SW480 (cell line): ENCODE measurements around the gene FAM200A.
"Not testable (repeated sequence)": the region's sequence is repeated elsewhere in the genome, so short reads cannot be mapped to it uniquely, and the experiment has no call there.

ENCODE experiments used
- DNase-seq: peaks from one replicate; pipeline ENCODE4 v3.0.0-alpha.2; 2016; ENCODE audit warnings: low spot score

The FAM200A gene

GRCh38 chr7:99559175-99559915 lies 7.4 kb upstream of the FAM200A start:
- no peak for DNase-seq

DNA sequence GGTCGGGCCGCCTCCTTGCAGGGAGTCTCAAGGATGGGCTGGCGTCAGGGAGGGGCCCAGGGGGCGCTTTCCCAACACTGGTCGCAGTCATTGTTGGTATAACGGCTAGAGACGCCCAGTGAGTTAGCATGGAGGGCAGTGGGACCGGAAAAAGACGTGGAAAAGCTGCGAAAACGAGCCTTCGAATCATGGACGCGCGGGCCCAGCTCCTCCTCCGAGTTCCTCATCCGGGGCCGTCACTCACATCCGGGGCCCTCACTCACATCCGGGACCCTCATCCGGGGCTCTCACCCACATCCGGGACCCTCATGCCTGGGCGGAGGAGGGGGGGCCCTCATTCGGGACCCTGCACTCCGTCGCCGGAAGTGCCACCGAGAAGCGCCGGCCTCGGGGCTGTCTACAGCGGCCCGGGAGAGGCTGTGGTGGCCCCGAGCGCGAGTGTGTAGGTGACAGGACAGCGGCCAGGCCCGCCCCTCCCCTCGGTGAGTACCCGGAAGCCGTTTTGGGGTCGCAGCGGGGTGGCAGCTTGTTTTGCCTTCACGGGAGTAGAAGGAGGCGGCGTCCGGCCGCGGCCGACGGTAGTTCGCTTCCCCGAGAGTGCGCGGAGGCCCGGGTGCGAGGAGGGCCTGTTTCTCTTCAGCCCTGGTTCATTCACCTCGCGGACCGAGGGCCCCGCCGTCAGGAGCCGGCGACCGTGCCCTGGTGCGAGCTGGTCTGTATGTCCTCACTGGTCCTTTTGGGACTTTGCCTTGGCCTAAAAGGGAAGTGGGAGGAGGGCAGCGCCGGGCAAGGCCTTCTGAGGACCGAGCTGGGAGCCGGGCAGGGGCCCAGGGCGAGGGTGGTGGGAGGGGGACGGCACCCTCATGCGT lies 6.6 kb upstream of the FAM200A start, which contains the start of gene ZNF655:
Gene ZNF655, plus strand, starts transcription at position 337 of the 869 bp plus-strand sequence. CDS start 1,918 bp downstream, outside the sequence.
- DNase-seq: no peak

- DNase-seq: no peak
Observed at GRCh38 chr7:99557940-99558305, 6.0 kb upstream of the FAM200A start.

GRCh38 chr7:99557196-99557607 lies 5.3 kb upstream of the FAM200A start:
- no peak for DNase-seq

DNA sequence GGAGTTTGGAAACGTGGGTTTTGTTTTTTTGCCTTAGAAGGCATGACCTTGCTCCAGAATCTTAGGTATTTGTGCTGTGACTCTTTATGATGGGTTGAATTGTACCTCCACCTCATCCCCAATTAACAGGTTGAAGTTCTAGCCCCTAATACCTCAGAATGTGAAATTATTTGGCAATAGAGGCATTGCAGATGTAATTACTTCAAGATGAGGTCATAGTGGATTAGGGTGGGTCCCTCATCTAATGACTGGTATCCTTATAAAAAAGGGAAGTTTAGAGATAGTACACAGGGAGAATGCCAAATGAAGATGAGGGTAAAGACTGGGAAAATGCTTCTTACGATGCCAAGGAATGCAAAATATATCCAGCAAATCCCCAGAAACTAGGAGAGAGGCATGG lies 3.0 kb upstream of the FAM200A start:
- DNase-seq: no peak

GRCh38 chr7:99553039-99553438 lies 1.1 kb upstream of the FAM200A start:
- no peak for DNase-seq

GRCh38 chr7:99551334-99551733 lies 580 bp downstream of the FAM200A start:
- no peak for DNase-seq

GRCh38 chr7:99549545-99549944 lies 2.4 kb downstream of the FAM200A start:
- not testable (repeated sequence) for DNase-seq

DNA sequence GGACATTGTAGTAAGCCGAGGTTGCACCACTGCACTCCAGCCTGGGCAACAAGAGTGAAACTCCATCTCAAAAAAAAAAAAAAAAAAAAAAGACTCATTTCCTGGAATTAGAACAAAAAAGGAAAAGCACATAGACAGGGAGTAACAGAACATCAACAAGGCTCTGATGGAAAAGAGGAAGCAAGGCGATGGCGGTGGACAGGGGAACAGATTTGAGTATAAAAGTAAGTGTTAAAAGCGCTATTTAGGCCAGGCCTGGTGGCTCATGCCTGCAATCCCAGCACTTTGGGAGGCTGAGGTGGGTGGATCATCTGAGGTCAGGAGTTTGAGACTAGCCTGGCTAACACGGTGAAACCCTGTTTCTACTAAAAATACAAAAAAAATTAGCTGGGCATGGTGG lies 6.6 kb downstream of the FAM200A start:
- DNase-seq: not testable (repeated sequence)

DNA sequence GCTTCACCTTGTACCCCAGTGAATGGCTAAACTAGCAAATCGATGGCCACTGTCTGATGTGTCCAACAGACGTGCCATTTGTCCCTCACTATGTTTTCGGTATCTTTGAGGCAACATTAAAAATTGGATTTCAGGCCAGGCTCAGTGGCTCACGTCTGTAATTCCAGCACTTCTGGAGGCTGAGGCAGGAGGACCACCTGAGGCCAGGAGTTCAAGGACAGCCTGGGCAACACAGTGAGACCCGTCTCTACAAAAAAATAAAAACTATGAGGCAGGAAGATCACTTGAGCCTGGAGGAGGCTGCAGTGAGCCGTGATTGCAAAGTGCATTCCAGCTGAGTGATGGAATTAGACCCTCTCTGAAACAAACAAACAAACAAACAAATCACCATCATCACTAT lies 8.0 kb downstream of the FAM200A start:
- no peak for DNase-seq

GRCh38 chr7:99543081-99543671 lies 8.7 kb downstream of the FAM200A start:
- no peak for DNase-seq

GRCh38 chr7:99541212-99541611 lies 10.7 kb downstream of the FAM200A start:
- DNase-seq: no peak

DNA sequence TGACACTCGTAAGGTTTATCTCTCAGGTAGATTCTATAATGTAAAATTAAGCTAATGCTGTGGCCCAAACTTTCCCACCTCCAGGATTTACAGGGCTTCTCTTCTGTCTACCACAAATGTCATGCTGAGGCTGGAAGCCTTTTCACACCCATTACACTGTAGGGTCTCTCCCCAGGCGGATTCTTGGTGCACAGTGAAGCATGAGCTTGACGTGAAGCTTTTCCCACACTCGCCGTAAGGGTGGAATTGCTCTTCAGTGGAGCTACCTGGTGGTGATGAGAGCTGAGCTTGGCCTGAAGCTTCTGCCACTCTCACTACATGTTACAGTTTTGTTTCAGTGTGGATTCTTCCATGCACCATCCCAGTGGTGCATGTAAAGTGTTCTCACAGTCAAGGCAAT lies 11.4 kb downstream of the FAM200A start:
- no peak for DNase-seq

DNA sequence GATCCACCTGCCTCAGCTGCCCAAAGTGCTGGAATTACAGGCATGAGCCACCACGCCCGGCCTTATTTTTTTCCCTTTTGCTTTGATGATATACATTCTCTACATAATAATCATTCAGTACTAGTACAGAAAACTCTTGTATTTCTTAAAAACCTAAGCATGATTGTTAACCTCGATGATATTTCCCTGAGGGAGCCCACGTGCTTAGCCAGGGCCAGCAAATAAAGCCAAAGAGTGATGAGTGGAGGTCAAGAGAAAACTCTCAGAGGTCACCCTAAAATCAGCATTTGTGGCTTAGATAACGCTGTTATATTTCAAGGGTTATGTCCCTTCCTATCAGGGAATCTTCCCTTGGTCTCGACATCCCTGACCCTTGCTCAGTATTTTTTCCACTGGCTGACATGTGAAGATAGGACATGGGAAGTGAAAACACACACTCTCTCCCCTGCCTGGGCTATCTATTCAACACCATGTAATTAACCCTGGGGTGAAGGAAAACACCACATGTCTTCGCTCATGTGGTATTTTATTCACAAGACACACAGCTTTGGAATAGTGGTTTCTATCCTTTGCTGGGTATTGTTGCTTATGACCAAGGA lies 12.6 kb downstream of the FAM200A start:
- no peak for DNase-seq

GRCh38 chr7:99535667-99536066 lies 16.2 kb downstream of the FAM200A start:
- no peak for DNase-seq

GRCh38 chr7:99531354-99531765 lies 20.6 kb downstream of the FAM200A start:
- DNase-seq: no peak

DNA sequence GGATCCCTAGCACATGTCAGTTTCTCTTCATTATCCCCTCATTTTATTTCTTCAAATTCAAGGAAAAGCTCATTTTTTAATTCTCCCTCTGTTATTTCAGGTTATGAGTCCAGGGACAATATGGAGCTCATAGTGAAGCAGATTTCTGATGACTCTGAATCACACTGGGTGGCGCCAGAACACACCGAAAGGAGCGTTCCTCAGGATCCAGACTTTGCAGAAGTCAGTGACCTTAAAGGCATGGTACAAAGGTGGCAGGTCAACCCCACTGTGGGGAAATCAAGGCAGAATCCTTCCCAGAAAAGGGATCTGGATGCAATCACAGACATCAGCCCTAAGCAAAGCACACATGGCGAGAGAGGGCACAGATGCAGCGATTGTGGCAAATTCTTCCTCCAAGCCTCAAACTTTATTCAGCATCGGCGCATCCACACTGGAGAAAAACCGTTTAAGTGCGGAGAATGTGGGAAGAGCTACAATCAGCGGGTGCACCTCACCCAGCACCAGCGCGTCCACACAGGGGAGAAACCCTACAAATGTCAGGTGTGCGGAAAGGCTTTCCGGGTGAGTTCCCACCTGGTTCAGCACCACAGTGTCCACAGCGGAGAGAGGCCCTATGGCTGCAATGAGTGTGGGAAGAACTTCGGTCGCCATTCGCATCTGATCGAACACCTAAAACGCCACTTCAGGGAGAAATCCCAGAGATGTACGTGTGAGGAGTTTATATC lies 26.0 kb downstream of the FAM200A start:
- peak; percentile 42 for DNase-seq

- DNase-seq: no peak
Observed at GRCh38 chr7:99521399-99521798, 30.5 kb downstream of the FAM200A start.

DNA sequence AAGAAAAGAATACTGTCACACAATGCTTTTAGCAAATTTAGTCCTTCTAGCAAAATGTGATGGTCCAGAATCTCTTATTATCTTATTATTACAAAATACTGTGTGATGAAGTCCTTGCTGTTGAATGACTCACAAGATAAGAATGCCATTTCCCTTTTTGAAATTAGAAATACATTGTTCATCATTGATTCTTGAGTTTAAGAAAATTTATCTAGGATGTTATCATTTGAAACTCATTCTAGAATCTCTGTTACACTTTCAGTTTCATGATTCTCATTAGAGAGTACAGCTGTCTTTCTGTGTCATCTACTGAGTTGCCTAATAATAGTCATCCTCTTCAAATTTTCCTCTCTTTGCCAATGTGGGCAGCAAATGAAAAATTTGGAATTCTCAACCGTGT lies 37.9 kb downstream of the FAM200A start:
- no peak for DNase-seq

DNA sequence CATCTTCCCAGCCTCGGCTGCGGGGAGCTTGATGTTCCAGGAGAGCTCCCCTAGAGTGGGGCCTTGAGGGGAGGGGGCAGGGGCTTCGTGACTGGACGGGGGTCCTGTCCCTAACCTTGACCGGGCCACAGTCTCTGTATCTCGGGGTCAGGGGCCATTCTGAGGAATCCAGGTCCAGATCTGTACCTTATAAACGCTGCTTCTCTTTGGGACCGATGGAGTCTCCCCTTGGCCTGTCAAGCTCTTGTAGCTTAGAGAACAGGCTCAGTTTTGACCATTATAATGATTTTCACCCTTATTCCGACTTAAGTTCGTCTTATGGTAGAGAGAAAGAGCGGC lies 46.6 kb downstream of the FAM200A start:
- no peak for DNase-seq

- peak; percentile 100 for DNase-seq
Observed at GRCh38 chr7:99504603-99505323, 47.2 kb downstream of the FAM200A start, which contains the start of gene ZKSCAN5. Gene ZKSCAN5, plus strand, starts transcription at chr7:99504662. Its CDS starts 1,383 bp downstream, at chr7:99506045.
